HG02840 (cell line): ENCODE data around the gene MED26.
A peak's percentile ranks its signal among the peaks of the same experiment; 100 is the strongest.
"Not testable (repeated sequence)": the region's sequence is repeated elsewhere in the genome, so short reads cannot be mapped to it uniquely, and the experiment has no call there.

Experiments used
- ATAC-seq: cut with Tn5 transposase; IDR thresholded peaks from one replicate; pipeline ENCODE4 v1.9.1; 2021; ENCODE audit warnings: mild to moderate bottlenecking, moderate library complexity, moderate number of reproducible peaks; ENCODE audit not compliant: unreplicated experiment, low FRiP score

MED26 gene

DNA sequence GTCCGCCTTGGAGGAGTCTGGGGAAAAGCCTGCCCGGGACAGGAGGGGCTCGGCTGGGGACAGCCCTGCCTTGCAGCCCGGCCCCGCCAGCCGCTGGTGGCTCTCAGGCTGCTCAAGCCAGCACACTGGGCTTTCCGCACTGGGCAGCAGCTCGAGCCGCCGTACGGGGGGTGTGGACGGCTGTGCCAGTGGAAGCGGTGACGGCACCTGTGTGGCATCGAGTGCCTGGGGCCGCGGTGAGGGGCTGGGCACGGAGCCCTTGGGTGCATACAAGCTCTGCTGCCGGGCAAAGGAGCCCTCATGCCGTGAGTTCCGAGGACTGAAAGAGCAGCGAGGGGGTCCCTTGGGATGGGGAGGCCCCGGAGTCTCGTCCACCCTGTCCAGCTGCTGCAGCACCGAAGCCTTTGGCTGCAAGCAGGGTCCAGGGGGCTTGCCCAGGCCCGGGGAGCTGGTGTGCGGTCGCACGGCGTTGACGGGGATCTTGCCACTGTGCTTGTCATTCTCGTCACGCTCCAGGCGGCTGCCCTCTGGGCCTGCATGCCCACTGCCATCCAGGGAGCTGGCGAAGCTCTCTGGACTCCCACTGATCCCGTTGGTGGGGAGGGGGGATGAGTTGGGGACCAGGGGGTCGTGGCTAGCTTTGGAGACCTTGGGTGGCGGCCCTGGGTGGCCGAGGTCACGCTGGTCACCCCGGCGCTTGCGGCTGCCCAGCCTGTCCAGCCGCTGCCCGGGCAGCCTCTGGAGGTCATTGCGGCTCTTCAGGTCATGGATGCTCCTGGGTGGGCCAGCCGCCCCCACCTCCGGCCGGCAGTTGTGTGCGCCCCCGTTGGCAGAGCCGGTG, 51.1 kb downstream of the MED26 start:
- no peak for ATAC-seq

DNA sequence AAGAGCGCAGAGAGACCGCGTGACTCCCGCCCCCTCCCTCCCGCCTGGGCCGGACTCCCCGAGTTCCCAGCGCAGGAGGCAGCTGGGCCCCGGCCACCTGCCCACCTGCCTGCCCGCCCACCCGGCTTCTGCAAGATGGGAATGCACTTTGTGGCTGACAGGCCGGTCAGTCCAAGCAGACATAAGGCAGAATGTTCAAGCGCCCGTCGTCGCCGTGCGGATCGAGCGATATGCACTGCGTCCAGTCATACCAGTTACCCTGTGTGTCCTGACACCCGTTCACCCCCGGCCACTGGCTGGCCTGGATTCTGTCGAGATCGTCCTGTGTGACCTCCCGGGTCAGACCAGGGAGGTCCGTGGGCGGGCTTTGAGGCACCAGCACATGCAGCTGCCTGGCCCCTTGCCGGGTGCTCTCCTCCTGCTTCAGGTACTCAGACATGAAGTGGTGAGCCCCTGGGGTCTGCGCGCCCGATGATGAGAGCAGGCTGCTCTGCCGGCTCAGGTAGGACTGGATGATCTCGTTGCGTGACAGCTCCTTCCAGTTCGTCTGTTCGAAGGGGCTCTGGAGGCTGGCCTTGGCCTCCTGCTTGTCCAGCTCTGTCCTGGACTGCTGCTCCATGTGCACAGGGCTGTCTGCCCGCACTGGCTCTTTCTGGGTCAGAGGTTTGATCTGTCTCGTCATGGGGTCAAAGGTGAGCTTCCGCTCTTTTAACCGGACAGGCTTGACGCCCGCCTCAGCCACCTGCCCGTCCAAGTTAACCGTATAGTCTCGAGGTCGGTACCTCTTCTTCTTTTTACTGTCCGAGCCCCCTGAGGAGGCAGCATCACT, 51.9 kb downstream of the MED26 start:
- no peak for ATAC-seq

DNA sequence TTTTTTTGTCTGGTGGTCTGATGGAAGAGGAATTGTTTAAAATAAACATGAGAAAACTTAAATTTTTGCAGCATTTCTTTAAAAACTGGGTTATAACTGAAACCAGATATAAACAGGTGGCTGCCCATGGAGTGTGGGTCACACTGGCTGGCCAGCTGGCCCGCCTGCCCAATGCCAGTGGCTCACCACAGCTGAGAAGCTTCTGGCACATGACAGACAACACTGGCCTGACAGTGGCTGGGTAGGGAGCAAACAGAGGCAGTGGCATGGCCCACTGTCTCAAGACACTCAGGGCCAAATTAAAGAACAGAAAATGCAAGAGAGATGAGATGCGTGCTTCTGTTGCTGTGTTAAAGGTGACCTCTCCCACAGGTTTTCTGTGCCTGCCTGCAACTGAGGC, 52.7 kb downstream of the MED26 start:
- no peak for ATAC-seq

DNA sequence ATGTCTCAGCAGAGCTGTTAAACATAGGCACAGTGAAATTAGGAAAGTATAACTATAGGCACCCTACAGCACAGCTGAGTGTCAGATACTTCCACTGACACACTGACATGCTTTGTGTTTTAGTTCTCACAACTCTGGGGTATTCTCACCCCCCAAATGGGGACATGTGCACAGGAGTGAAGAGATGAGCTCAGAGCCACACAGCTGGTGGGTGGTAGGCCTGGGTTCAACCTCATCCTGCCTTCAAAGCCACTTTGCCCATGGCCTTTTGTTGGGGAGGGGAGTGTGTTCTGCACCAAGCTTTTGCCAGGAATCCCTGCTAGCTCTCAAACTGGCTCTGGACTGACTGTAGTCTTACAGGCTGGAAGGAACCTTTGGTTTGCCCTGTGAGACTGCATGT, 54.1 kb downstream of the MED26 start:
- no peak for ATAC-seq

DNA sequence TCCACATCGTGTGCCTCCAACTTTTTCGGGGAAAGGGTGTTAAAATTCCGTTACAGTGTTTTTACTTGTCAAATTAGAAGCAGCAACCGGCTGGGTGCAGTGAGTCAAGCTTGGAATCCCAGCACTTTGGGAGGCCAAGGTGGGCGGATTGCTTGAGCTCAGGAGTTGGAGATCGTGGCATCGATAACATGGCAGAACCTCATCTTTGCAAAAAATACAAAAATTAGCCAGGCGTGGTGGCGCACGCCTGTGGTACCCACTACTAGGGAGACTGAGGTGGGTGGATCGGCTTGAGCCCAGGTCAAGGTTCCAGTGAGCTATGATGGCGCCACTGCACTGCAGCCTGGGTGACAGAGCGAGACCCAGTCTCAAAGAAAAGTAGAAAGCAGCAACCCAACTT, 54.7 kb downstream of the MED26 start:
- no peak for ATAC-seq

DNA sequence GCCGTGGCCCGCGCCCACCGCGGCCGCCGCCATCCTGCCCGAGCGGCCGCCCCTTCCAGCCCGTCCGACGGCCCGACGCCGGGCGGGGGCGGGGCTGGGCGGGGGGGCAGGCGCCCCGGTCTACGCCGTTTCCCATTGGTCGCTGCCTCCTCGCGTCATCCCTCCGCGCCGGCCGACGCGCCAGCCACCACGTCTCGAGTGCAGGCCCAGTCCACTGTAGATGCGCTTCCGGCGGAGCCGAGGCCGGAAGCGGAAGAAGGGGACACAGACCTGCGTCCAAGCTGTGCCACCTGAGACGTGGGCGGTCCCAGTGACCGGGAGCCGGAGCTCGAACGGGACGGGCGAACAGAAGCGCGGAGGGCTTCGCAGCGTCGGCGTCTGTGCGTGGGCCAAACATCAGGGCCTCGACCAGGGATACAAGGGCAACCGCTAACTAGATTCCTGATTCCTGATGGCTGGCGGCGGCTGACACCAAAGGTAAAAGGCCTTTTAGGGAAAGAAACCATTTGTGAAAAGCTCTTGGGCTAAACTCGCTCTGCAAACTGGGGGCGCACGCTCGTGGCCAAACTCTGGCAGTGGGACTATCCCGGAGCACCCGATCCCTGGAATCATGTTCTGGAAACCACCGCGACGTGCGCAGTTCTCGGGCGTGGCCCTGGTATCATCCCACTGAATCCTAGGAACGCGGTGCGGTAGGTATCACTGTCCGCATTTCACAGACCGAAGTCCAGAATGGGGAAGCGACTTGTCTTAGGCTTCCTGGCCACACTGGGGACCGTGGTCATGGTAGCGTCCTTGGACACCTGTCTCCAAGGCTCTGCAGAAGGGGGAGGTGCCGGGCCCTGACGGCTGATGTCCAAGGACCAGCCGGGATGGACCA, 55.4 kb downstream of the MED26 start, which contains the start of gene SLC35E1:
Gene SLC35E1 (minus strand): TSS at position 84 of the 880 bp plus-strand sequence. CDS start 51 bp downstream, at position 33.
- ATAC-seq = peak; percentile 77

DNA sequence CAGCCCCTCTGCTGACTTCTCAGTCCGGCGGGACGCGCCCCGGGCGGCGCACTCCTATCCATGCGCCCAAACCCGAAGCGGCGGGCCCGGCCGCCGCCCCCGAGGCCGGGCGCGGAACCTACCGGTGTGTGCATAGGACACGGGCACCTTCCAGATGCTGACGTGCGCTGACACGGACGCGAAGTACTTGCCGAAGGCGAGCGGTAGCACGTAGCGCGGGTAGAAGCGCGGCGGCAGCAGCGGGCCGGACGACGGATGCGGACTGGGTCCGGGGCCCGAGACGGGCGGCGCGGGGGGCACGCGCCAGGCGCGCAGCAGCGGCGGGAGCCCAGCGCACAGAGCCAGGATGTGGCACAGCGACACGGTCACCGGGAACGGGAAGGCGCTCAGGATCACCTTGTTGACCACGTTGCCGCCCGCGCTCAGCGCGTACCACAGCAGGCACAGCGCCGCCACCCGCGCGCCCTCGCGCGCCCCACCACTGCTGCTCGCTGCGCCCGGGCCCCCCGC, 56.1 kb downstream of the MED26 start:
- peak; percentile 32 for ATAC-seq

DNA sequence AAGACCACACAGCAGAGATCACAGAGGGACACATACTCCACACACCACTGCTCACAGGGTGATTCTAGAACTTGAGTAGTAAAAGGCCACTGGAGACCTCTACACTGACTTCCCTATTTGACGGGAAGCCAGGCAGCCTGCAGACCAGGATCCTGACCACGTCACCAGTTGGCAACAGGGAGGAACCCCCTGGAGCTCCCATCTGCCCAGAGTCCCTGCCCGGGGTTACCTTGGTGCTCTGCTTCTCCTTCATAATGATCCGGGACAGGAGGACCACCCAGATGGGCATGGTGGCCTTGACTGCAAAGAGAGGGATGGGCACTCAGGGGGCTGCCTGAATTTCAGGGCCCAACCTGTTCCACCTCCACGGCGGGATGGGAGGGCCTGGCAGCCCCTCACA, 56.7 kb downstream of the MED26 start:
- ATAC-seq = no peak

DNA sequence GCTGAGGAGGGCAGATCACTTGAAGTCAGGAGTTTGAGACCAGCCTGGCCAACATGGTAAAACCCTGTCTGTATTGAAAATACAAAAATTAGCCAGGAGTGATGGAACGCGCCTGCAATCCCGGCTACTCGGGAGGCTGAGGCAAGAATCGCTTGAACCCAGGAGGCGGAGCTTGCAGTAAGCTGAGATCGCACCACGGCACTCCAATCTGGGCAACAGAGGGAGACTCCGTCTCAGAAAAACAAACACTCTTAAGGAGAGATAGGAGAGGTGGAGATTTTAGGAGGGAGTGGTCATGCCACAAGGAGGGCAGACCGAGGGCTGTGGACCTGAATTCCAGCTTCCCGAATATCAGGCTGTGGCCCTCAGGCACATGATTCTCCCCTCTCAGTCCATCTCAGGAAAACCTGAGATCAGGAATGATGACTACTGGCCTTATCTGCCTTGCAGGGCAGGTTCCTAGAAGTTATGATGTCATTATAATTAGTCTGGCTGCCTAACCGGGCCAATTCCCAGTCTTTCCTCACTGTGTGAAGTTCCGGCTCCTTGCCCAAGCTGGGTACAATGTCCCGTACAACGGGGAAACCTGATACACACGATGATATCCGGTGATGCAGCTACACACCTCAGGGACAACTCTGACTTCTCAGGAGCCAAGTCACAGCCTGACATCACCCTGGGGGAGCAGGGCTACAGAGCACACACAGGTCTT, 58.2 kb downstream of the MED26 start:
- no peak for ATAC-seq

DNA sequence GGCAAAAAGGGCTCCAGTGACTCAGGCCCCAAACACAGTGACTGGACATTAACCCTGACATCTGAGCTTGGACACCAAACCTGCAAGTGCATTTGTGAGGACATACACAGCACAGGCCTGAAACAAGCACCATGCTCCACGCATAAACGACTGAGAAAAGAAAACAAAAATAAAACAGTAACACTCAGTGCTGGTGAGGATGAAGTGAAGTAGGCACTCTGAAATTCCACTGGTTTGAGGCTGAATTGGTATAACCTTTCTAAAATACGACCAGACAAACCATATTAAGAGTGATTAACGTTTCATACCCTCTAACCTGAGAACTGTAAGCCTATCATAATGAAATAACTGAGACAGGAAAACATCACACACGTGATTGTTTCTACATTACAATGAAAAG, 61.3 kb downstream of the MED26 start:
- ATAC-seq = no peak

DNA sequence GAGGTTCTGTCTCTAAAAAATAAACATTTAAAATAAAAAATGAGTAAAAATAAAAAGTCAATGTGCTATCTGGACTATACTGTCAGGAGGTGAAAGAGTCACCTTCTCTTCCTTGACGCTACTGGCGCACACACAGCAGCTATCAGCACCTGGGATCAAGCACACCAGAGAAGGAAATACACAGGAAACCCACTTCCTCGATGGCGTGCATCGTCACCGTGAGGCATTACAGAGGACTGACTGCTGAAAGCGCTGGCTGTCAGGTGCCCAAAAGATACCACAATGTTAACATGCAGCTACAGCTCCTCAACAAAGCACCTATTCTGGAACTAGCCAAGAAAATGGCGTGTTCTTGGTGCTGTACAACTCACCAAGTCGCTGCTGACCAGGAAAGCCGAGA, 61.8 kb downstream of the MED26 start:
- no peak for ATAC-seq

DNA sequence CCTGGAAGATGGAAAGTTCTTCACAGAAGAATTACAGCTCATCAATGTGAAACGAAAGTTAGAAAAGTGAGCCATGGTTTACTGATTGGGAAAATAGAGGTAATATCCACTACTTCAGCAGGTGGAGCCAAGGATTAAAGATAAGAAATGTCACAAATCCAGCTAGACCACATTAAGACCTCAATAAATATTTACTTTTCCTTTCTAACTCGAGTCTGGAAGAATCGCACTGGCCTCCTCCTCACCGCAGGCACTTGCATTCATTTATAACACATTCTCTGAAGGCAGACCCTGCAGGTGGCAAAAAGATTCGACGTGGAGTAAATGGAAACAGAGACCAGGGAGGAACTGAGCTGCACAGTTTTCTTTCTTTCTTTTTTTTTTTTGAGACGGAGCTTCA, 63.2 kb downstream of the MED26 start:
- no peak for ATAC-seq

DNA sequence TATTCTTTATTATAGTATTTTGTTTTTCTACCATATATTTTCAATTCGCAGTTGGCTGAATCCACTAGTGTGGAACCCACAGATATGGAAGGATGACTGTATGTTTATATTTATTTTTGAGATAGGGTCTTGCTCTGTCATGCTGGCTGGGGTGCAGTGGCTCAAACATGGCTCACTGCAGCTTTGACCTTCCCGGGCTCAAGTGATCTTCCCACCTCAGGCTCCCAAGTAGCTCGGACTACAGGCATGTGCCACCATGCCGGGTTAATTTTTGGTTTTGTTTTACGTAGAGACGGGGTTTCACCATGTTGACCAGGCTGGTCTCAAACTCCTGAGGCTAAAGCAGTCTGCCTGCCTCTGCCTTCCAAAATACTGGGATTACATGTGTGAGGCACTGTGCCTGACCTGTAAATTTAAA, 65.4 kb downstream of the MED26 start:
- ATAC-seq = no peak

DNA sequence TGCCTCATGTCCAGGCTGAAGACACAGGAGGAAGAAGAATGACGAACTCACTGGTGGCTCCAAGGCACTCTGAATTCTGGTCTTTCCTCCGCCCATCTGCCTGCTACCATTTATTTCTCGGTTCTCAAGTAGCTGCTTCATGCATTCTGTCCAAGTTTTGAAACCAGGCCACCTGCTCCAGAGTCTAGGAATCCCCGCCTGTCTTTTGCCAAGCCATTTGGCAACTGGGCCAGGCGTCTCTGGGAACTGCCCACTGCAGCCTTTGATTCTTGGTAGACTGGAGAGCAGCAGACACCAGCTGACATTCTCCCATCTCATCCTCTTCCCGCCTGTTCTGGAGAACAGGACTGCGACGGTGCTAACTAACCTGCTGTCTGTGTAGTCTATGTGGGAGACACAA, 66.6 kb downstream of the MED26 start:
- no peak for ATAC-seq

DNA sequence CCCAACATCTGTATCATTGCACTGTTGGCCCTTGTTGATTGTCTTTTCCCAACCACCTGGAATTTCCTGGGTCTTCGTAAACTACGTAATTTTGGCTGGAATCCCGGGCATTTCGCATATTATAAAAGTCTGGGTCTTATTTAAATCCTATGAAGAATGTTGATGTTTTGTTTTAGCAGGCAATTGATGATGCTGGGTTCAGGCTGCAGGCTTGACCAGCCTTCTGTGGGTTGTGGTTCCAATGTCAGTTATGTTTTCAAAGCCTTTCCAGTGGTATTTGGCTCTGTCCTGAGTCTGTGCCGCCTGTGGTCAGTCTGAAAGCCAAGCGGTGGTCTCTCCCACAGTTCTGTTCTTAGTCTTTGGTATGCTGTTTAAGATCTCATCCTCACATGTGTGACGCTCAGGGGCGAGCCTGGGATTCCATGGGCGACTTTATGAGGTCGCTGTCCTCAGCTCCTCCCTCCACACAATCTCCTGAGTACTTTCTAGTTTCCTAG, 68.2 kb downstream of the MED26 start:
- no peak for ATAC-seq

DNA sequence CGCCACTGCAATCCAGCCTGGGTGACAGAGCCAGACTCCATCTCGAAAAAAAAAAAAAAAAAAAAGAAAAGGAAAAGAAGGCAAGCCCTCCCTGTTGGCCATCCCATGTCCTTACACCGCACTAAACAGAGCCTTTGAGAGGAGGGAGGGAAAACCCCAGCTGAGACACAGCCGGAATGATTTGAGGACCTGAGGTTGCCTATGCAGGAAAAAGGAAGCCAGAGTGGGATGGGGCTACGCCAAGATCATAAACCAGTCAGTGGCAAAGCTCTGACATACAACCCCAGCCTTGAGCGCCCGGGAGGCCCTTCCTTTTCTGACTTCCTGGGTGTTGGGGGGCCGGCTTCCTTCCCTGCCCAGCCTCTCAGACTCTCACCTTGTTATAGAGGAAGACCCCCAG, 73.2 kb downstream of the MED26 start:
- no peak for ATAC-seq

DNA sequence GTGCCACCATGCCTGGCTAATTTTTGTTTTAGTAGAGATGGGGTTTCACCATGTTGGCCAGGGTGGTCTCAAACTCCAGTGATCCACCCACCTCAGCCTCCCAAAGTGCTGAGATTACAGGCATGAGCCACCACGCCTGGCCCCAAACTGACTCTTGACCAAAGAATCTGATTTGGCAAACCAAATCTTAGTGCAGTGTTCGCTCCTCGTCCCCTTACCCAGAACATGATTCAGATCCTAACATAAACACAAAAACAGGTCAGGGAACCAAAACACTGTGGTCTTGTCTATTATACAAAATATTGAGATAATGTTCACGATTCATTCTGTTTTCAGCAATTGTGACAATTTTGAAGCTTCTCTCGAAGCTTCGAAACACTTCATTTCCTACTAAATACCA, 76.1 kb downstream of the MED26 start:
- not testable (repeated sequence) for ATAC-seq

DNA sequence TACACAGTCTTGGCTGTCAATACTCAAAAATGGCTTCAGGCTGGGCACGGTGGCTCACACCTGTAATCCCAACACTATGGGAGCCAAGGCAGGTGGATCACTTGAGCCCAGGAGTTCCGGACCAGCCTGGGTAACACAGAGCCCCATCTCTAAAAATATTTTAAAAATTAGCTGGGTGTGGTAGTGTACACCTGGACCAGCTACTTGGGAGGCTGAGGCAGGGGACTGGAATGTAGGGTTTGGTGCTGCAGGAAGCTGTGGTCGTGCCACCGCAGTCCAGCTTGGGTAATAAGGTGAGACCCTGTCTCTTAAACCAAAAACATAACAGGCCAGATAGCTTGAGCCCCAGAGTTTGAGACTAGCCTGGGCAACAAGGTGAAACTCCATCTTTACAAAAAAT, 79.0 kb downstream of the MED26 start:
- no peak for ATAC-seq

DNA sequence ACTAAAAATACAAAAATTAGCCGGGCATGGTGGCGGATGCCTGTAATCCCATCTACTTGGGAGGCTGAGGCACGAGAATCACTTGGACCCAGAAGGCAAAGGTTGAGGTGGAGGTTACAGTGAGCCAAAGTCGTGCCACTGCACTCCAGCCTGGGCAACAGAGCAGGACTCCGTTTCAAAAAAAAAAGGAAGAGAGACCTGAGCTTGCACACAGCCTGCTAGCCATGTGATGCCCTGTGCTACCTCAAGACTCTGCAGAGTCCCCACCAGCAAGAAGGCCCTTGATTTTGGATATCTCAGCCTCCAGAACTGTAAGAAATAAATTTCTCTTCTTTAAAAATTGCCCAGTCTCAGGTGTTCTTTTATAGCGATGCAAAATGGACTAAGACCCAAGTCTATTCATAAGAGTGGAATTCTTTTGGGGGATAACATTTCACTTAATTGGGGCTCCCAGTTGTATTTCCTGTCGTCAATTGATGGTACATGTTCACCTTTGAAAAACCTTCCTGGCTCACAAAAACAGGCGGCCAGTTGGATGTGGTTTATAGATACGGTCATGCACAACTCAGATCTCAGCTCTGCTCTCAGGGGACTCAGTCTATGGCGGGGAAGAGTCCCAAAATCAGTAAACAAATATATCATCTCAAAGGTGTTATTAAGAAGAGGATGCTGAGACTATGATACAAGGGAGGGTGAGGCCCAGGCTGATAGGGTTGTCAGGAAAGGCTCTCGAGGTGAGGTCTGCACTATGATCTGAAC, 83.4 kb downstream of the MED26 start:
- no peak for ATAC-seq
